Neutrophil (primary cell): ENCODE measurements around the gene EFHC2.
A peak's percentile ranks its signal among the peaks of the same experiment; 100 is the strongest.

Experiments
- H3K27ac ChIP-seq: fragments of 200-600 bp; sonication (generic); 2 replicates; pipeline ENCODE4 v1.5.1; 2016; ENCODE audit warnings: mild to moderate bottlenecking, moderate library complexity
- H3K27me3 ChIP-seq: fragments of 200-600 bp; sonication (generic); 2 replicates; pipeline ENCODE4 v1.6.0; 2016; ENCODE audit warnings: mild to moderate bottlenecking
- H3K36me3 ChIP-seq: fragments of 200-600 bp; sonication (generic); 2 replicates; pipeline ENCODE4 v1.5.1; 2017
- H3K4me1 ChIP-seq, 2 experiments: fragments of 200-600 bp in 1 of 2; sonication (generic) in 1 of 2; 1 replicate in 1 of 2; 2 replicates in 1 of 2; pipeline versions ENCODE4 v1.5.1 to v1.6.1; 2013 to 2016; ENCODE audit warnings: low read depth in 1 of 2, low read length in 1 of 2, mild to moderate bottlenecking in 1 of 2, moderate library complexity in 1 of 2; ENCODE audit not compliant: control insufficient read depth in 1 of 2, insufficient read depth in 1 of 2
- H3K4me3 ChIP-seq, 2 experiments: fragments of 200-600 bp in 1 of 2; sonication (generic) in 1 of 2; 1 replicate in 1 of 2; 2 replicates in 1 of 2; pipeline ENCODE4 v1.5.1; 2013 to 2016; ENCODE audit warnings: low read depth in 1 of 2, low read length in 1 of 2, mild to moderate bottlenecking in 1 of 2, moderate library complexity in 1 of 2
- H3K9me3 ChIP-seq: fragments of 200-600 bp; sonication (generic); 2 replicates; pipeline ENCODE4 v1.5.1; 2016
- TF ChIP-seq, protein P1 (sequence below): fragments of 200-600 bp; sonication (generic); IDR thresholded peaks from 2 replicates; pipeline ENCODE4 v1.5.1; 2016; ENCODE audit warnings: antibody characterized with exemption

The EFHC2 gene

DNA sequence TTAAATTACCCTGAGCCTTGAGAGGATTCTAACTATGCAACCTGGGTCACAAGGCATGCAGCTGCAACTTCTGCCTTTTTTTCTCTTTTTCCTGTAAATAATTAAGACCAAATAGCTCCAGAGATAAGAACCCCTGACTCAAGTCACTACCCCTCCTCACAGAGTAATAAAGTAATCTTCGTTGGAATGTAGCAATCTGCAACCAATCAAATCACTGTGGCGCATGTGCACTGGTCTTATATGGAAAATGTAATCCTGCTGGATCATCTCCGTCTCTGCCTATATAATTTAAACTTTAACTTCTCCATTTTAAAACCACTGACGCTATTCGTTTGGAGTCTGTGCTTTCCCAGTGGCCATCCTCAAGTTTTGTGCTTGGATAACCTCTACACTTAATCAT lies 6.1 kb upstream of the EFHC2 start:
- H3K4me3 ChIP-seq: no peak overlapping the region
- peaks cover 10 to 22% of the 10 kb centered on the region in 2 experiments for H3K4me1 ChIP-seq
- no peaks in the 10 kb centered on the region for H3K9me3 ChIP-seq
- TF ChIP-seq, protein P1, sequence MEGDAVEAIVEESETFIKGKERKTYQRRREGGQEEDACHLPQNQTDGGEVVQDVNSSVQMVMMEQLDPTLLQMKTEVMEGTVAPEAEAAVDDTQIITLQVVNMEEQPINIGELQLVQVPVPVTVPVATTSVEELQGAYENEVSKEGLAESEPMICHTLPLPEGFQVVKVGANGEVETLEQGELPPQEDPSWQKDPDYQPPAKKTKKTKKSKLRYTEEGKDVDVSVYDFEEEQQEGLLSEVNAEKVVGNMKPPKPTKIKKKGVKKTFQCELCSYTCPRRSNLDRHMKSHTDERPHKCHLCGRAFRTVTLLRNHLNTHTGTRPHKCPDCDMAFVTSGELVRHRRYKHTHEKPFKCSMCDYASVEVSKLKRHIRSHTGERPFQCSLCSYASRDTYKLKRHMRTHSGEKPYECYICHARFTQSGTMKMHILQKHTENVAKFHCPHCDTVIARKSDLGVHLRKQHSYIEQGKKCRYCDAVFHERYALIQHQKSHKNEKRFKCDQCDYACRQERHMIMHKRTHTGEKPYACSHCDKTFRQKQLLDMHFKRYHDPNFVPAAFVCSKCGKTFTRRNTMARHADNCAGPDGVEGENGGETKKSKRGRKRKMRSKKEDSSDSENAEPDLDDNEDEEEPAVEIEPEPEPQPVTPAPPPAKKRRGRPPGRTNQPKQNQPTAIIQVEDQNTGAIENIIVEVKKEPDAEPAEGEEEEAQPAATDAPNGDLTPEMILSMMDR: no peak
- no peak overlapping the region for H3K27ac ChIP-seq
- no peaks in the 10 kb centered on the region for H3K36me3 ChIP-seq
- H3K27me3 ChIP-seq: no peaks in the 10 kb centered on the region

DNA sequence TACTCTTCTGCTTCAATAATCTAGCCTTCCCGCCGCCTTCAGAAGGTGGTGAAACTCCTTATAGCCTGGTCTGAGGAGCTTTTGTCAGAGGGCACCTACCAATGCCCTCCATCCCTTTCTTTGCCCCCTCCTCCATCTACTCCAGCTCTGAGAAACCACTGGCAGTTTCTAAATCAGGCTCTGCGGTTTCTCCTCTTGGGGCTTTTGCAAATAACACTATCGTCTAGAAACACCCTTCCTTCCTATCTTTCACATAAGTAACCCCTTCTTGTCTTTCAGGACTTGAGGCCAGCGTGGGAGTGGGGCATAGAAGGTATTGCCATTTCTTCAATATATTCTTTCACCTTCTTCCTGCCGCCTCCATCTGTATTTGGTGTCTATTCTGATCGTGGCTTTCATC lies 1.2 kb upstream of the EFHC2 start:
- TF ChIP-seq, protein P1: no peak
- Histone ChIP-seq H3K27me3 (no peaks in the 10 kb centered on the region), H3K4me1 (peaks cover 13 to 30% of the 10 kb centered on the region in 2 experiments), H3K4me3 (peak overlapping the region; percentile 60 to 68), H3K36me3 (no peaks in the 10 kb centered on the region), H3K9me3 (no peaks in the 10 kb centered on the region), H3K27ac (peak overlapping the region; percentile 93)

DNA sequence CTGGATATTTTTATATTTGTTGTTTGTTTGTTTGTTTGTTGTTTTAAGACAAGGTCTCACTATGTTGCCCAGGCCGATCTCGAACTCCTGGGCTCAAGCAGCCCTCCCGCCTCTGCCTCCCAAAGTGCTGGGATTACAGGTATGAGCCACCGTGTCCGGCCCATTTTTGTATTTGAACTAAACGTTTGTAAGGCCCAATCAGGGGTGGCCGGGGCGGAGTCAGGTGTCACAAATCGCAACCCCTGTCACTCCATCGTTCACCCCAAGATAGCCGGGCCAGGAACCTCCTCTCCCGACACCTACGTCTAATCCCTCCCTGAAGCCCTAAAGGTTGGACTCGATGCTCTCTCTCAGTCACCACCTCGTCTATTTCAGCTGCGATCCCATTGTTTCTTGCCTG lies 722 bp upstream of the EFHC2 start:
- Histone ChIP-seq H3K4me1 (peaks cover 13 to 29% of the 10 kb centered on the region in 2 experiments), H3K4me3 (peak overlapping the region; percentile 60 to 68), H3K36me3 (no peaks in the 10 kb centered on the region), H3K27me3 (no peaks in the 10 kb centered on the region), H3K27ac (peak overlapping the region; percentile 93), H3K9me3 (no peaks in the 10 kb centered on the region)
- TF ChIP-seq, protein P1: no peak

DNA sequence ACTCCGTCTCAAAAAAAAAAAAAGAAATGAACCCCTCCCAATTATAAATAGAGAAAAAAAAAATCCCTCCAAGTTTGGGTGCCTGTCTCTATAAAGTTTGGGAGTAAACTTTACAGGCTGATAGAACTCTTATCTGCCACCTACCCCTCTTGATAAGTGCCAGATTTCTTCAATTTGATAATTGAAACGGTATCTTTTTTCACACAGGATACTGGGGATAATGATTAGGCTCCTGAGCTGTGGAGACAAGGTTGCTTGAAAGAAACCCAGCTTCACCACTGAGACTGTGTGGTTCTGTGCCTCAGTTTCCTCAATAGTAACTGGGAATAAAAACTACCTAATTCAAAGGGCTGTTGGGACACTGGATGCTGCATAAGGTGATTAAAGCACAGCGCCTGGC lies 606 bp downstream of the EFHC2 start:
- Histone ChIP-seq H3K27me3 (no peaks in the 10 kb centered on the region), H3K27ac (peak overlapping the region; percentile 93), H3K4me1 (peaks cover 13 to 24% of the 10 kb centered on the region in 2 experiments), H3K36me3 (no peaks in the 10 kb centered on the region), H3K4me3 (peak overlapping the region; percentile 60 to 68), H3K9me3 (no peaks in the 10 kb centered on the region)
- TF ChIP-seq, protein P1: no peak

DNA sequence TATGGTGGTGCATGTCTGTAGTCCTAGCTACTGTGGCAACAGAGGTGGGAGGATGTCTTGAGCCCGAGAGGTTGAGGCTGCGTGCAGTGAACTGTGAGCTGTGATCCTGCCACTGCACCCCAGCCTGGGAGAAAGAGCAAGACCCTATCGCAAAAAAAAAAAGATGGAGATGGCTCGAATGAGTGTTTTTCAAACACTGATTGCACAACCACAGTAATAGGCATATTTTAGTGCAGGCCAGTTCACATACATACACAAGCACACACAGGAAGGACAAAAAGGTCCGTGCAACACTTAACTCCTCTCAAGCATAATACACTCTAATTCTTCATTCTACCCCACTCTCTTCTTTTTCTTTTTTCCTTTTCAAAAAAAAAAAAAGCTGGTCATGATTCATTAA lies 5.1 kb downstream of the EFHC2 start:
- H3K36me3 ChIP-seq: no peaks in the 10 kb centered on the region
- TF ChIP-seq, protein P1: no peak
- no peak overlapping the region for H3K27ac ChIP-seq
- peaks cover 0 to 6% of the 10 kb centered on the region in 2 experiments for H3K4me1 ChIP-seq
- H3K9me3 ChIP-seq: no peaks in the 10 kb centered on the region
- H3K4me3 ChIP-seq: no peak overlapping the region
- H3K27me3 ChIP-seq: no peaks in the 10 kb centered on the region

DNA sequence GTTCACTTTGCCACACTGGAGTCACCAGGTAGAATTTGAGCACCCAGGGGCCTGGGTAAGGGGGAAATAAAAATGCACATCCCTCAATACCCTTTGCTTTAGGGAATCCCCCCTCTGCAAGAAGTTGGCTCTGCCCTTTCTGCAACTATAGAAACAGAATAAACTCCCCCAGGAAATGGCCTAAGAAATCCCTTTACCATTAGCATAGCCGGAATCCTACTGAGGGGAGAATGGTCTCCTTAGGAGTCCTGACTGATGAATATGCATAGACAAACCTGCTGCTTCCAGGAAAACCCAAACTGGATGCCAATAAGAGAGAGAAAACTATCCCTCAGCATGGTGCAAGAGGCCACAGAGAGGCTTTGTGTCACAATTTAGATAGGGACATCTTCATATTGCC lies 11.0 kb downstream of the EFHC2 start:
- no peaks in the 10 kb centered on the region for H3K9me3 ChIP-seq
- no peak overlapping the region for H3K4me3 ChIP-seq
- H3K36me3 ChIP-seq: no peaks in the 10 kb centered on the region
- H3K27me3 ChIP-seq: no peaks in the 10 kb centered on the region
- no peak overlapping the region for H3K27ac ChIP-seq
- TF ChIP-seq, protein P1: no peak
- no peaks in the 10 kb centered on the region for H3K4me1 ChIP-seq
